K562 (cell line): ENCODE results near the gene PRF1. TPM values are rescaled to one million over a fixed set of nuclear protein-coding genes. Genes with fewer than 3 reads are reported as not detected.
A peak's percentile ranks its signal among the peaks of the same experiment; 100 is the strongest.

Experiments
- ATAC-seq: fragments of 200-7000 bp; cut with Tn5 transposase; 3 replicates; pipeline ENCODE4 v1.9.1; 2020; ENCODE audit warnings: moderate library complexity
- BruUV-seq: library from RNA; stranded (reverse); fragments of 400-500 nt; replicated peaks from 2 replicates; lab custom pipeline; 2021; lab: Mats Ljungman, UMichigan
- CTCF ChIA-PET: fragments of 300-600 bp; formaldehyde crosslinking; extraction: SDS; loops from one replicate; lab custom pipeline; 2021; ENCODE audit warnings: low intra/inter-chr PET ratio; lab: Yijun Ruan, JAX
- POLR2A ChIA-PET: fragments of 300-600, 350-650 bp; sonication (Branson Sonifier 250); formaldehyde crosslinking; extraction: SDS; loops from one replicate; lab custom pipeline; 2021; ENCODE audit warnings: antibody characterized with exemption, inconsistent platforms; lab: Yijun Ruan, JAX
- DNase-seq, 4 experiments: peaks; one replicate each; pipeline versions ENCODE4 v3.0.0 to v3.0.0-alpha.2; 2011 to 2018; ENCODE audit warnings: low spot score in 3 of 4, mixed read lengths in 3 of 4; ENCODE audit errors: extremely low read depth in 1 of 4
- FAIRE-seq: peaks from 2 replicates; lab custom pipeline; 2011; peaks lifted over from hg19 to GRCh38; lab: Jason Lieb, UNC
- H2AFZ ChIP-seq: 2 replicates; pipeline ENCODE4 v1.6.0; 2011; ENCODE audit warnings: low read depth, low read length, control low read depth, inconsistent platforms
- H3K27ac ChIP-seq: fragments of 200-600 bp; 3 replicates; pipeline ENCODE4 v1.8.0; 2011; ENCODE audit warnings: low read depth, mild to moderate bottlenecking, control low read depth, inconsistent platforms, low read length, moderate library complexity, mixed read lengths; ENCODE audit errors: extremely low read depth
- H3K27me3 ChIP-seq, 2 experiments: fragments of 300-600 bp in 1 of 2; 2 replicates in 1 of 2; 3 replicates in 1 of 2; pipeline versions ENCODE4 v1.6.0 to v1.8.0; 2011; ENCODE audit warnings: inconsistent platforms in 2 of 2, low read length in 2 of 2, mild to moderate bottlenecking in 1 of 2, mixed read lengths in 1 of 2, moderate library complexity in 1 of 2; ENCODE audit not compliant: control insufficient read depth in 2 of 2, insufficient read depth in 2 of 2
- H3K36me3 ChIP-seq: fragments of 300-600 bp; 3 replicates; pipeline ENCODE4 v1.8.0; 2011; ENCODE audit warnings: mild to moderate bottlenecking, low read length, inconsistent platforms; ENCODE audit not compliant: control insufficient read depth, insufficient read depth
- H3K4me1 ChIP-seq, 2 experiments: fragments of 200-600 bp in 1 of 2; replicated peaks in 1 of 2; 2 replicates in 1 of 2; 3 replicates in 1 of 2; pipeline versions ENCODE4 v1.5.1 to v1.8.0; 2011; ENCODE audit warnings: inconsistent platforms in 2 of 2, low read length in 2 of 2, mild to moderate bottlenecking in 1 of 2, mixed read lengths in 1 of 2, moderate library complexity in 1 of 2; ENCODE audit not compliant: control insufficient read depth in 2 of 2, insufficient read depth in 2 of 2
- H3K4me2 ChIP-seq: 2 replicates; pipeline ENCODE4 v1.6.1; 2011; ENCODE audit warnings: low read length, control low read depth, inconsistent platforms, mixed read lengths; ENCODE audit not compliant: insufficient read depth
- H3K4me3 ChIP-seq: fragments of 200-600 bp; sonication (generic), shearing (Covaris generic); 2 replicates; pipeline ENCODE4 v1.5.1; 2016; ENCODE audit warnings: control low read depth, inconsistent platforms
- H3K79me2 ChIP-seq: fragments of 200-600 bp; 3 replicates; pipeline ENCODE4 v1.8.0; 2011; ENCODE audit warnings: low read length, inconsistent platforms; ENCODE audit not compliant: control insufficient read depth, insufficient read depth
- H3K9ac ChIP-seq, 2 experiments: 2 replicates each; pipeline versions ENCODE4 v1.6.0 to v1.6.1; 2011; ENCODE audit warnings: low read depth in 2 of 2, low read length in 2 of 2, control low read depth in 1 of 2, inconsistent platforms in 1 of 2, mild to moderate bottlenecking in 1 of 2, mixed read lengths in 1 of 2; ENCODE audit not compliant: insufficient read depth in 1 of 2
- H3K9me1 ChIP-seq: one replicate; pipeline ENCODE4 v1.6.0; 2011; ENCODE audit warnings: inconsistent platforms, mild to moderate bottlenecking, low read length, moderate library complexity; ENCODE audit not compliant: control insufficient read depth, insufficient read depth
- H3K9me3 ChIP-seq: replicated peaks from 2 replicates; pipeline ENCODE4 v1.5.1; 2011; ENCODE audit warnings: low read depth, low read length, inconsistent platforms; ENCODE audit not compliant: control insufficient read depth, insufficient read depth
- H4K20me1 ChIP-seq: replicated peaks from 2 replicates; pipeline ENCODE4 v1.6.1; 2011; ENCODE audit warnings: low read length, inconsistent platforms, mixed read lengths; ENCODE audit not compliant: control insufficient read depth, insufficient read depth
- ADNP ChIP-seq: fragments of 200-800 bp; sonication (Bioruptor generic); IDR thresholded peaks from 2 replicates; pipeline ENCODE4 v1.6.1; 2016; ENCODE audit warnings: missing genetic modification characterization, missing compliant biosample characterization
- CEBPB ChIP-seq: fragments of 450-650 bp; IDR thresholded peaks from 2 replicates; pipeline ENCODE4 v1.6.1; 2016; ENCODE audit warnings: missing genetic modification characterization, missing compliant biosample characterization
- COPS2 ChIP-seq: fragments of 450-650 bp; conservative IDR thresholded peaks from 2 replicates; pipeline ENCODE4 v1.6.1; 2016; ENCODE audit warnings: mild to moderate bottlenecking, moderate library complexity
- GABPB1 ChIP-seq: sonication (generic); formaldehyde crosslinking; IDR thresholded peaks from 2 replicates; pipeline ENCODE4 v1.8.0; 2022; ENCODE audit warnings: mild to moderate bottlenecking, missing genetic modification reagents
- JUND ChIP-seq, 2 experiments: IDR thresholded peaks; 2 replicates in 1 of 2; 3 replicates in 1 of 2; pipeline ENCODE4 v1.6.1; 2011; ENCODE audit warnings: borderline replicate concordance in 2 of 2, low read depth in 2 of 2, low read length in 2 of 2, improper control_type of control experiment in 1 of 2, missing biosample characterization in 1 of 2, missing genetic modification characterization in 1 of 2, missing genetic modification reagents in 1 of 2
- SMARCC2 ChIP-seq: fragments of 450-650 bp; IDR thresholded peaks from 2 replicates; pipeline ENCODE4 v1.6.1; 2017; ENCODE audit warnings: antibody characterized with exemption, moderate library complexity, mild to moderate bottlenecking, low read depth
- TGIF2 ChIP-seq: sonication (generic); formaldehyde crosslinking; IDR thresholded peaks from 2 replicates; pipeline ENCODE4 v1.8.1; 2022; ENCODE audit warnings: mild to moderate bottlenecking, missing genetic modification reagents, moderate library complexity
- ZBTB7A ChIP-seq: IDR thresholded peaks from 2 replicates; pipeline ENCODE4 v1.6.1; 2011; ENCODE audit warnings: low read depth, mild to moderate bottlenecking, low read length, moderate library complexity, borderline replicate concordance; ENCODE audit not compliant: control insufficient read depth
- WGBS: fragments of 100-300 bp; shearing (Covaris generic); methylation state at CpG from one replicate; pipeline ENCODE4 v1.1.6; 2016; ENCODE audit warnings: low coverage, mixed read lengths; ENCODE audit not compliant: insufficient coverage; ENCODE audit errors: missing lambda C conversion rate; 5-methylcytosine and 5-hydroxymethylcytosine counted together
- in situ Hi-C: fragments of 300-500 bp; cut with MboI; formaldehyde crosslinking; loops from 4 replicates; pipeline ENCODE4 v1.15.0; 2018; ENCODE audit warnings: inconsistent platforms, mixed read lengths
- intact Hi-C: fragments of 100-400 bp; cut with micrococcal nuclease; formaldehyde crosslinking; loops from 2 replicates; pipeline ENCODE4 v1.14.2; 2022
- polyA plus RNA-seq, 8 experiments: library from polyadenylated mRNA; depleted of rRNA in 4 of 8; stranded (reverse) in 5 of 8; unstranded in 3 of 8; fragments of >200 nt; fragmentation: Nextera tagmentation in 2 of 8; fragmentation: Illumina TruSeq in 1 of 8; extraction: Ambion mirVana in 2 of 8; extraction: Trizol in 1 of 8; gene quantifications; 2 replicates each; pipeline versions ENCODE4 v1.2.1 to v1.2.3, GENCODE V29; 2011 to 2014; ENCODE audit warnings: inconsistent platforms in 1 of 8, missing spikeins in 1 of 8
- total RNA-seq, 7 experiments: library from RNA; depleted of rRNA in 6 of 7; stranded (reverse); fragments of >200 nt in 6 of 7; fragmentation: Illumina TruSeq in 2 of 7; extraction: Trizol in 2 of 7; gene quantifications; 2 replicates each; pipeline versions ENCODE4 v1.2.1 to v1.2.3, GENCODE V29; 2011 to 2021; ENCODE audit warnings: low replicate concordance in 1 of 7
- TF ChIP-seq, protein P1 (sequence below): sonication (generic); formaldehyde crosslinking; IDR thresholded peaks from 2 replicates; pipeline ENCODE4 v1.8.0; 2023; ENCODE audit warnings: mild to moderate bottlenecking, missing genetic modification reagents
- TF ChIP-seq, protein P2 (sequence below): fragments of 450-650 bp; formaldehyde crosslinking; conservative IDR thresholded peaks from 2 replicates; pipeline ENCODE4 v1.4.0; 2022; ENCODE audit warnings: mild to moderate bottlenecking, missing genetic modification characterization
- TF ChIP-seq, protein P3 (sequence below): fragments of 250-450 bp; sonication (Bioruptor Pico); IDR thresholded peaks from 2 replicates; pipeline ENCODE4 v1.8.0; 2022; ENCODE audit warnings: moderate library complexity, mild to moderate bottlenecking, inconsistent platforms

The PRF1 gene
- total and polyA plus RNA-seq, 9 of the 15 experiments (the other 6 are each of a cell fraction or from before 2014, with no cell fraction given), result 3.8 to 8.6 (median 6.3) TPM

DNA sequence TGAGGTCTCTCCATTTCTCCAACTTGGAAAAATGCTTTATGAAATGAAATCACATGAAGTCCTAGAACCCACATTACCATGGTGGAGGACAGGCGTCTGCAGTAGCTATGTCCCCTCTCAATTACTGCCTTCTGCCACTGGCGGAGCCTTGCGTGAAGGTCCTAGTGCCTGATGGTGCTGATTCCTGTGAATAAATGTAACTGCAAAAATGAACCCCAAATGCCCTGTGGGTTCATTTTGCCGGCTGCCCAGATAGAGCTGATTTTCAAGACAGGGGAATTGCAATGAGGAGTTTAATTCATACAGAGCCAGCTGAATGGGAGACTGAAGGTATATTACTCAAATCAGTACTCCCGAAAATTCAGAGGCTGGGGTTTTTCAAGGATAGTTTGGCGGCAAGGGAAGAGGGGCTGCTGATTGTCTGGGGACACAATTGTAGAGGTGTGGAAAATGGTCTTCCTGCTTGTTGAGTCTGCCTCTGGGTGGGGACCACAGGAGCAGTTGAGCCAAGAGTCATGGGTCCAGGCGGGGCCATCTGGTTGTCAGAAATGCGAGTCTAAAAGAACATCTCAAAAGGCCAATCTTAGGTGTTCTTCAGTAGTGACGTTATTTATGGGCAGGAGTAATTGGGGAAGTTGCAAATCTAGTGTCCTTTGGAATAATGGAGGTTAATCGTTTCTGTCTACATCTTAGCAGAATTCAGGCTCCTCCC, 13.5 kb downstream of the PRF1 start:
- no TSS peak for BruUV-seq
- Histone ChIP-seq H3K36me3 (no peaks in the 10 kb centered on the region), H3K4me2 (peak overlapping the region; percentile 1; the same call in 1 of the 2 replicates), H3K27me3 (no peaks in the 10 kb centered on the region), H3K9me3 (no peaks in the 10 kb centered on the region), H3K27ac (peak overlapping the region; percentile 58; the same call in 1 of the 3 replicates), H3K79me2 (no peaks in the 10 kb centered on the region), H4K20me1 (no peaks in the 10 kb centered on the region), H3K9ac (no peak overlapping the region; a peak in 1 of 4 replicates), H2AFZ (peak overlapping the region; percentile 74), H3K4me3 (no peak overlapping the region), H3K4me1 (peaks cover 33 to 44% of the 10 kb centered on the region in 2 experiments), H3K9me1 (no peaks in the 10 kb centered on the region)
- in situ Hi-C loops, result no loop called here
- intact Hi-C loops, result no loop called here
- DNase-seq (no peak), FAIRE-seq (no peak), ATAC-seq (peak; percentile 22; the same call in 1 of the 3 replicates)
- ChIA-PET CTCF (no interaction called here), POLR2A (interaction anchor here (0.6 to 2.2 kb wide), 7 partner anchors 11 to 65 kb away, joined by 3 to 5 read pairs (median 4); no protein-coding TSS in a partner anchor)
- WGBS, result 33% methylated on average over 10 of the region's 10 CpGs
- TF ChIP-seq JUND (IDR thresholded peaks at IDR 0.05; ENCODE audit: borderline replicate concordance, low read depth, low read length) (no peak), JUND (tag; IDR thresholded peaks at IDR 0.05; ENCODE audit: borderline replicate concordance, low read depth, low read length) (peak; percentile 31; the same call in 1 of the 3 replicates), TGIF2 (CRISPR knock-in tag) (no peak), COPS2 (no peak), ADNP (tag) (no peak), GABPB1 (peak; percentile 61), ZBTB7A (no peak), SMARCC2 (no peak), CEBPB (tag) (no peak)
- TF ChIP-seq, protein P1, sequence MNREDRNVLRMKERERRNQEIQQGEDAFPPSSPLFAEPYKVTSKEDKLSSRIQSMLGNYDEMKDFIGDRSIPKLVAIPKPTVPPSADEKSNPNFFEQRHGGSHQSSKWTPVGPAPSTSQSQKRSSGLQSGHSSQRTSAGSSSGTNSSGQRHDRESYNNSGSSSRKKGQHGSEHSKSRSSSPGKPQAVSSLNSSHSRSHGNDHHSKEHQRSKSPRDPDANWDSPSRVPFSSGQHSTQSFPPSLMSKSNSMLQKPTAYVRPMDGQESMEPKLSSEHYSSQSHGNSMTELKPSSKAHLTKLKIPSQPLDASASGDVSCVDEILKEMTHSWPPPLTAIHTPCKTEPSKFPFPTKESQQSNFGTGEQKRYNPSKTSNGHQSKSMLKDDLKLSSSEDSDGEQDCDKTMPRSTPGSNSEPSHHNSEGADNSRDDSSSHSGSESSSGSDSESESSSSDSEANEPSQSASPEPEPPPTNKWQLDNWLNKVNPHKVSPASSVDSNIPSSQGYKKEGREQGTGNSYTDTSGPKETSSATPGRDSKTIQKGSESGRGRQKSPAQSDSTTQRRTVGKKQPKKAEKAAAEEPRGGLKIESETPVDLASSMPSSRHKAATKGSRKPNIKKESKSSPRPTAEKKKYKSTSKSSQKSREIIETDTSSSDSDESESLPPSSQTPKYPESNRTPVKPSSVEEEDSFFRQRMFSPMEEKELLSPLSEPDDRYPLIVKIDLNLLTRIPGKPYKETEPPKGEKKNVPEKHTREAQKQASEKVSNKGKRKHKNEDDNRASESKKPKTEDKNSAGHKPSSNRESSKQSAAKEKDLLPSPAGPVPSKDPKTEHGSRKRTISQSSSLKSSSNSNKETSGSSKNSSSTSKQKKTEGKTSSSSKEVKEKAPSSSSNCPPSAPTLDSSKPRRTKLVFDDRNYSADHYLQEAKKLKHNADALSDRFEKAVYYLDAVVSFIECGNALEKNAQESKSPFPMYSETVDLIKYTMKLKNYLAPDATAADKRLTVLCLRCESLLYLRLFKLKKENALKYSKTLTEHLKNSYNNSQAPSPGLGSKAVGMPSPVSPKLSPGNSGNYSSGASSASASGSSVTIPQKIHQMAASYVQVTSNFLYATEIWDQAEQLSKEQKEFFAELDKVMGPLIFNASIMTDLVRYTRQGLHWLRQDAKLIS (CRISPR knock-in tag), result no peak
- TF ChIP-seq, protein P2, sequence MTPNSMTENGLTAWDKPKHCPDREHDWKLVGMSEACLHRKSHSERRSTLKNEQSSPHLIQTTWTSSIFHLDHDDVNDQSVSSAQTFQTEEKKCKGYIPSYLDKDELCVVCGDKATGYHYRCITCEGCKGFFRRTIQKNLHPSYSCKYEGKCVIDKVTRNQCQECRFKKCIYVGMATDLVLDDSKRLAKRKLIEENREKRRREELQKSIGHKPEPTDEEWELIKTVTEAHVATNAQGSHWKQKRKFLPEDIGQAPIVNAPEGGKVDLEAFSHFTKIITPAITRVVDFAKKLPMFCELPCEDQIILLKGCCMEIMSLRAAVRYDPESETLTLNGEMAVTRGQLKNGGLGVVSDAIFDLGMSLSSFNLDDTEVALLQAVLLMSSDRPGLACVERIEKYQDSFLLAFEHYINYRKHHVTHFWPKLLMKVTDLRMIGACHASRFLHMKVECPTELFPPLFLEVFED (CRISPR knock-in tag), result no peak
- TF ChIP-seq, protein P3, sequence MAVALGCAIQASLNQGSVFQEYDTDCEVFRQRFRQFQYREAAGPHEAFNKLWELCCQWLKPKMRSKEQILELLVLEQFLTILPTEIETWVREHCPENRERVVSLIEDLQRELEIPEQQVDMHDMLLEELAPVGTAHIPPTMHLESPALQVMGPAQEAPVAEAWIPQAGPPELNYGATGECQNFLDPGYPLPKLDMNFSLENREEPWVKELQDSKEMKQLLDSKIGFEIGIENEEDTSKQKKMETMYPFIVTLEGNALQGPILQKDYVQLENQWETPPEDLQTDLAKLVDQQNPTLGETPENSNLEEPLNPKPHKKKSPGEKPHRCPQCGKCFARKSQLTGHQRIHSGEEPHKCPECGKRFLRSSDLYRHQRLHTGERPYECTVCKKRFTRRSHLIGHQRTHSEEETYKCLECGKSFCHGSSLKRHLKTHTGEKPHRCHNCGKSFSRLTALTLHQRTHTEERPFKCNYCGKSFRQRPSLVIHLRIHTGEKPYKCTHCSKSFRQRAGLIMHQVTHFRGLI (CRISPR knock-in tag), result peak; percentile 14; the same call in 1 of the 2 replicates
